DMS153 (cell line): ENCODE data around the gene CFAP46.

Experiments
- DNase-seq: peaks from one replicate; lab custom pipeline; 2025; lab: John Stamatoyannopoulos, UW

Gene CFAP46

GRCh38 chr10:132770061-132771021 lies 172.0 kb downstream of the CFAP46 start:
- no peak for DNase-seq

GRCh38 chr10:132768346-132769248 lies 173.8 kb downstream of the CFAP46 start:
- DNase-seq, result no peak

GRCh38 chr10:132766291-132766690 lies 176.1 kb downstream of the CFAP46 start:
- DNase-seq, result no peak

GRCh38 chr10:132765435-132765834 lies 176.9 kb downstream of the CFAP46 start:
- no peak for DNase-seq

- no peak for DNase-seq
Measured at GRCh38 chr10:132764108-132764507, 178.3 kb downstream of the CFAP46 start.

GRCh38 chr10:132763545-132763944 lies 178.8 kb downstream of the CFAP46 start:
- no peak for DNase-seq

- no peak for DNase-seq
Measured at GRCh38 chr10:132762267-132762666, 180.1 kb downstream of the CFAP46 start.

- DNase-seq, result no peak
Measured at GRCh38 chr10:132761395-132762060, 180.8 kb downstream of the CFAP46 start.

- DNase-seq, result no peak
Measured at GRCh38 chr10:132758865-132759264, 183.5 kb downstream of the CFAP46 start.
